OCI-LY7 (cell line): ENCODE data around the gene ASB2. TPM values are rescaled to one million over a fixed set of nuclear protein-coding genes. Genes with fewer than 3 reads are reported as not detected.

Experiments
- BruUV-seq: library from RNA; stranded (reverse); fragments of 400-500 nt; replicated peaks from 2 replicates; lab custom pipeline; 2021; lab: Mats Ljungman, UMichigan
- CTCF ChIA-PET: fragments of 300-600 bp; sonication (Branson Sonifier 250); formaldehyde crosslinking; loops from one replicate; lab custom pipeline; 2022; ENCODE audit warnings: antibody characterized with exemption; ENCODE audit not compliant: unreplicated experiment; lab: Charles Lee
- POLR2A ChIA-PET: fragments of 300-600 bp; sonication (Branson Sonifier 250); formaldehyde crosslinking; loops from one replicate; lab custom pipeline; 2022; ENCODE audit warnings: antibody characterized with exemption; lab: Charles Lee
- DNase-seq: peaks from one replicate; pipeline ENCODE4 v3.0.0-alpha.2; 2015; ENCODE audit warnings: low spot score
- H2AFZ ChIP-seq: fragments of 200-600 bp; sonication (generic), shearing (Covaris generic); 2 replicates; pipeline ENCODE4 v1.6.1; 2014; ENCODE audit warnings: mild to moderate bottlenecking, antibody characterized with exemption, low read length, moderate library complexity
- H3K27ac ChIP-seq: fragments of 200-600 bp; sonication (generic); 2 replicates; pipeline ENCODE4 v1.5.1; 2014; ENCODE audit warnings: mixed run types, low read depth, mild to moderate bottlenecking, moderate library complexity, low read length, inconsistent platforms; ENCODE audit not compliant: poor library complexity, severe bottlenecking
- H3K36me3 ChIP-seq: fragments of 200-600 bp; sonication (generic); 2 replicates; pipeline ENCODE4 v1.6.1; 2014; ENCODE audit warnings: mild to moderate bottlenecking, antibody characterized with exemption, low read length, moderate library complexity, mixed read lengths; ENCODE audit not compliant: insufficient read depth
- H3K4me1 ChIP-seq: fragments of 200-600 bp; sonication (generic); 2 replicates; pipeline ENCODE4 v1.5.1; 2014; ENCODE audit warnings: mild to moderate bottlenecking, low read length; ENCODE audit not compliant: insufficient read depth, poor library complexity, severe bottlenecking
- H3K4me2 ChIP-seq: fragments of 200-600 bp; sonication (generic); 2 replicates; pipeline ENCODE4 v1.6.1; 2014; ENCODE audit warnings: mild to moderate bottlenecking, low read length
- H3K4me3 ChIP-seq: fragments of 200-600 bp; sonication (generic); 2 replicates; pipeline ENCODE4 v1.5.1; 2014; ENCODE audit warnings: mild to moderate bottlenecking, low read depth, low read length; ENCODE audit not compliant: poor library complexity, severe bottlenecking
- H3K79me2 ChIP-seq: fragments of 200-600 bp; sonication (generic); 2 replicates; pipeline ENCODE4 v1.6.1; 2016; ENCODE audit warnings: low read depth, mild to moderate bottlenecking, low read length, moderate library complexity, mixed read lengths; ENCODE audit not compliant: insufficient read depth
- H3K9me2 ChIP-seq: fragments of 200-600 bp; sonication (generic); 2 replicates; pipeline ENCODE4 v1.6.1; 2016; ENCODE audit warnings: mild to moderate bottlenecking, low read length, mixed read lengths; ENCODE audit not compliant: insufficient read depth
- H3K9me3 ChIP-seq: fragments of 200-600 bp; sonication (generic); 2 replicates; pipeline ENCODE4 v1.6.1; 2014; ENCODE audit warnings: mild to moderate bottlenecking, mixed run types, low read length, mixed read lengths
- H4K20me1 ChIP-seq: fragments of 200-600 bp; sonication (generic); 2 replicates; pipeline ENCODE4 v1.6.1; 2014; ENCODE audit warnings: mild to moderate bottlenecking, antibody characterized with exemption, low read length, moderate library complexity, mixed read lengths; ENCODE audit not compliant: insufficient read depth
- EZH2phosphoT487 ChIP-seq: fragments of 200-600 bp; sonication (generic); IDR thresholded peaks from 2 replicates; pipeline ENCODE4 v1.6.1; 2018; ENCODE audit warnings: low read depth, borderline replicate concordance, mild to moderate bottlenecking, mixed run types, antibody characterized with exemption, low read length, moderate library complexity, mixed read lengths
- intact Hi-C: fragments of 100-400 bp; cut with micrococcal nuclease; formaldehyde crosslinking; loops from one replicate; pipeline ENCODE4 v1.10.0; 2022; ENCODE audit not compliant: unreplicated experiment
- total RNA-seq, 2 experiments: library from RNA; depleted of rRNA in 1 of 2; stranded (reverse); fragments of >200 nt in 1 of 2; shearing (Covaris generic) in 1 of 2; gene quantifications; 2 replicates each; pipeline ENCODE4 v1.2.3, GENCODE V29; 2014 to 2022
- TF ChIP-seq, protein P1 (sequence below): fragments of 200-600 bp; sonication (generic); conservative IDR thresholded peaks from 2 replicates; pipeline ENCODE4 v1.5.1; 2014; ENCODE audit warnings: mild to moderate bottlenecking, antibody characterized with exemption, low read length, moderate library complexity, mixed read lengths

Gene ASB2
- total RNA-seq, 2 experiments from 2014 or later = 21.7 to 23.6 TPM

DNA sequence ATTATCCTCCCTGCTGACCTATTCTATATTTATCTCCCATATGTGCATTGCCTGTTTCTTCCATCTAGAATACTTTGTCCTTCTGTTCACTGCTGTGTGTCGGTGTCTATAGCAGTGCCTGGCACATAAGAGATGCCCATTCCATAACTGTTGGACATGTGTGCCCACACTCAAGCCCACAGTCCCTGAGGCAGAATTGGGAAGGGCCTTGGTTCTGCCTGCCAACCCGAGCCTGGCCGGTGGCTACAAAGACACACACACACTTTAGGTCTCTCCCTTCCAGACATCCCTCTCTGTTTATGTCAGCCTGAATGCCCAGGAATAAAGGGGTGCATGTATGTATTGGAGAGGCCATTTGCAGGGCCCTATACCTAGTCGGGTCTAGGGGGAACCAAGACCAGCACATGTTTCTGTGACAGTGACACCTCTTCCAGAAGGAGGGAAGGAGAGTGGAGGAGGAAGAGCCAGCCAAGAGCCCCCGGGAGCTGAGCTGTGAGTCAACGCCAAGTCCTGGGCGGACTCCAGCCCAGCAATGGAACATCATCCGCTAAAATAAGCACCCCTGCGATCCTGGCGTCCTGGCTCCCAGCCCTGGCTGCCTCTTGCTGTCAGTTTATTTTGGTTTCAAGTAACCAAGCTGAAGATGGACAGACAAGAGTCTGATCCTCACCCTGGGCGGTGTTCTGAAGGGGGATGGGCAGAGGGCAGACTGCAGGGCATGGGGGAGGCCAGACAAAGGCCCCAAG, 4.3 kb upstream of the ASB2 start:
- no peaks in the 10 kb centered on the region for H4K20me1 ChIP-seq
- no peak for TF ChIP-seq EZH2phosphoT487
- TF ChIP-seq, protein P1, sequence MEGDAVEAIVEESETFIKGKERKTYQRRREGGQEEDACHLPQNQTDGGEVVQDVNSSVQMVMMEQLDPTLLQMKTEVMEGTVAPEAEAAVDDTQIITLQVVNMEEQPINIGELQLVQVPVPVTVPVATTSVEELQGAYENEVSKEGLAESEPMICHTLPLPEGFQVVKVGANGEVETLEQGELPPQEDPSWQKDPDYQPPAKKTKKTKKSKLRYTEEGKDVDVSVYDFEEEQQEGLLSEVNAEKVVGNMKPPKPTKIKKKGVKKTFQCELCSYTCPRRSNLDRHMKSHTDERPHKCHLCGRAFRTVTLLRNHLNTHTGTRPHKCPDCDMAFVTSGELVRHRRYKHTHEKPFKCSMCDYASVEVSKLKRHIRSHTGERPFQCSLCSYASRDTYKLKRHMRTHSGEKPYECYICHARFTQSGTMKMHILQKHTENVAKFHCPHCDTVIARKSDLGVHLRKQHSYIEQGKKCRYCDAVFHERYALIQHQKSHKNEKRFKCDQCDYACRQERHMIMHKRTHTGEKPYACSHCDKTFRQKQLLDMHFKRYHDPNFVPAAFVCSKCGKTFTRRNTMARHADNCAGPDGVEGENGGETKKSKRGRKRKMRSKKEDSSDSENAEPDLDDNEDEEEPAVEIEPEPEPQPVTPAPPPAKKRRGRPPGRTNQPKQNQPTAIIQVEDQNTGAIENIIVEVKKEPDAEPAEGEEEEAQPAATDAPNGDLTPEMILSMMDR = no peak
- H2AFZ ChIP-seq = no peak overlapping the region
- H3K36me3 ChIP-seq = no peaks in the 10 kb centered on the region; the same call in 1 of the 2 replicates
- no peaks in the 10 kb centered on the region for H3K9me3 ChIP-seq
- H3K9me2 ChIP-seq = no peaks in the 10 kb centered on the region
- H3K4me3 ChIP-seq = no peak overlapping the region
- no peak for DNase-seq
- no TSS peak for BruUV-seq
- H3K4me2 ChIP-seq = no peak overlapping the region
- CTCF ChIA-PET = no interaction called here
- intact Hi-C loops = no loop called here
- no peaks in the 10 kb centered on the region for H3K79me2 ChIP-seq
- POLR2A ChIA-PET = no interaction called here
- peaks cover 43% of the 10 kb centered on the region for H3K4me1 ChIP-seq
- no peak overlapping the region for H3K27ac ChIP-seq

DNA sequence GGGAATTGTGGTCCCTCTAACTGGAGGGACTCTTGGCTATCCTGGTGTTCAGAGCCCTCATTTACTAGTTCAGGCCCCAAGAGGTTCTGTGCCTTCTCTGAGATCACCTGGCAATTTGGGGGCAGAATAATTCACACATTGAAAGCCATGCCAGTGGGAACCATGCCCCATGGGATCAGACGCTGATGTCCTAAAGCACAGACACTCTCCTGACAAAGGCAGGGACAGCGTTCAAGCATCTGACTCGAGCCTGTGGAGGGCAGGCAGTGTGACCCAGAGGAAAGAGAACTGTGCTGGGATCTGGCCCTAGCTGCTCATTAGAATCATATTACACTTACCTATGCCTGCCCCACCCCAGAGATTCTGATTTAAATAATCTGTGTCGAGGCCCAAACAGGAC, 2.4 kb upstream of the ASB2 start:
- TF ChIP-seq EZH2phosphoT487 = no peak
- TF ChIP-seq, protein P1 = no peak
- BruUV-seq = no TSS peak
- Histone ChIP-seq H4K20me1 (no peaks in the 10 kb centered on the region), H3K9me2 (no peaks in the 10 kb centered on the region), H3K36me3 (no peaks in the 10 kb centered on the region; the same call in 1 of the 2 replicates), H2AFZ (peak overlapping the region; percentile 76; the same call in 1 of the 2 replicates), H3K4me3 (peak overlapping the region; percentile 59), H3K27ac (peak overlapping the region; percentile 81), H3K9me3 (no peaks in the 10 kb centered on the region), H3K4me2 (peak overlapping the region; percentile 84), H3K4me1 (peaks cover 62% of the 10 kb centered on the region), H3K79me2 (no peaks in the 10 kb centered on the region)
- intact Hi-C loops = no loop called here
- ChIA-PET POLR2A (interaction anchor here (1.0 to 9.4 kb wide), 8 partner anchors 10 to 27 kb away, joined by 3 to 70 read pairs (median 4); no protein-coding TSS in a partner anchor), CTCF (interaction anchor here (0.9 to 1.3 kb wide), 3 partner anchors 19 to 25 kb away, joined by 3 to 4 read pairs (median 3); no protein-coding TSS in a partner anchor)
- no peak for DNase-seq
